Measurements from ENCODE around the gene CAMK4.

DNA sequence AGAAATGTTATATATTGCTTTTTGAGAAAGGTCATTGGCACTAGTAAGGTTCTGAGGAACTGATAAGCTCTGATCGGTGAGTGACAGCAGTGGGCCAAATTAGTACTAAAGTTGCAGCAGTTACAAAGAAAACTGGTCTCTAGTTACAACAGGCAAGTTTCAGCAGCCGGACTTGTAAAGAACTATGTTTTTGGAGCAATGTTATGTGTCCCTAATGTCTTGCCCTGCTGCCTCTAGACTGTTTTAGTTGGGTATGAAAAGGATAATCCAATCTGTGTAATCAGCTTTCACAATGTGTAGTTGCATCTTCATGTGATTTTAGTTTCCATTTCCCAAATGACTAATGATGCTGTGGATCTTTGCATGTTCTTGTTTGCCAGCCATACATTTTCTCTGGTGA lies 113.5 kb downstream of the CAMK4 start:
- no peak for TF ChIP-seq CTCF (IDR thresholded peaks at IDR 0.05 in 2 of 3, conservative IDR thresholded peaks at IDR 0.05 in 1 of 3; ENCODE audit: borderline replicate concordance in 1 of 3, insufficient read depth in 1 of 3, low read depth in 2 of 3, low read length in 2 of 3)
- no peak for TF ChIP-seq YY1 (IDR thresholded peaks at IDR 0.05; ENCODE audit: extremely low read depth, insufficient replicate concordance, low read depth, low read length)
- no peak for TF ChIP-seq RAD21 (IDR thresholded peaks at IDR 0.05; ENCODE audit: low read depth)
- TF ChIP-seq SP1 (IDR thresholded peaks at IDR 0.05; ENCODE audit: low read depth), result no peak
- TF ChIP-seq POLR2A (IDR thresholded peaks at IDR 0.05; ENCODE audit: borderline replicate concordance, extremely low read depth, insufficient read depth, insufficient read length), result no peak
- no peak for TF ChIP-seq EZH2phosphoT487 (IDR thresholded peaks at IDR 0.05; ENCODE audit: borderline replicate concordance)

Data from HCT116 (cell line).